HEK293 (cell line): ENCODE measurements around the gene KCNAB1.

Source experiments
- REPIN1 ChIP-seq: fragments of 450-650 bp; formaldehyde crosslinking; IDR thresholded peaks from 2 replicates; pipeline ENCODE4 v1.5.1; 2017; ENCODE audit warnings: missing biosample characterization, missing genetic modification characterization, low read depth
- SETDB1 ChIP-seq: IDR thresholded peaks from one replicate; pipeline ENCODE4 v1.6.1; 2017; ENCODE audit warnings: mild to moderate bottlenecking, low read length, moderate library complexity, mixed read lengths; ENCODE audit not compliant: insufficient read length
- YY1 ChIP-seq: fragments of 450-650 bp; formaldehyde crosslinking; IDR thresholded peaks from 2 replicates; pipeline ENCODE4 v1.5.1; 2018; ENCODE audit warnings: missing biosample characterization, missing genetic modification characterization
- ZNF274 ChIP-seq, 2 experiments: fragments of 200-500 bp in 1 of 2; fragments of 450-650 bp in 1 of 2; sonication (Bioruptor generic) in 1 of 2; formaldehyde crosslinking in 1 of 2; IDR thresholded peaks; 2 replicates each; pipeline versions ENCODE4 v1.5.1 to v1.6.1; 2014 to 2016; ENCODE audit warnings: borderline replicate concordance in 1 of 2, inconsistent platforms in 1 of 2, low read length in 1 of 2, missing biosample characterization in 1 of 2, missing genetic modification characterization in 1 of 2
- ZNF335 ChIP-seq: fragments of 450-650 bp; formaldehyde crosslinking; conservative IDR thresholded peaks from 2 replicates; pipeline ENCODE4 v1.5.1; 2016; ENCODE audit warnings: missing biosample characterization, missing genetic modification characterization
- TF ChIP-seq, protein P1 (sequence below): fragments of 450-650 bp; formaldehyde crosslinking; IDR thresholded peaks from 2 replicates; pipeline ENCODE4 v1.5.1; 2016; ENCODE audit warnings: missing biosample characterization, missing genetic modification characterization
- TF ChIP-seq, protein P2 (sequence below): fragments of 450-650 bp; formaldehyde crosslinking; IDR thresholded peaks from 2 replicates; pipeline ENCODE4 v1.5.1; 2016; ENCODE audit warnings: missing biosample characterization, missing genetic modification characterization

DNA sequence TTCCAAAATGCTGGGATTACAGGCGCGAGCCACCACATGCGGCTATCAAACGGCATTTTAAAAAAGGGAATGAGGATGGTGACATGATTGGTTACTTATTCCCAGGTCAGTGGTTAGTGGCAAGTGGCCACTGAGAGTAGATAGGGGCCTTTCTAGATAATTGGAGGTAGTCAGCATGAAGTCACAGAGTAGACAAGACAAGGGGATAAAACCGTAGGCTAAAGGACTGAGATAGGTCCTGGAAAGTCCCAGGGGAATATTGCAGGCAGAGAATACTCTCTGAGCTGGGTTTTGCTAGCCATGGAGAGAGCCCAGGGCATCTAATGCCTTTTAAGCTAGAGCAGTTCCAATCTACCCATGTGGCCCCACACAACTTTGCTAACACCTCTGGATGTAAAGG lies 52.2 kb downstream of the KCNAB1 start:
- no peak for TF ChIP-seq ZNF274 (IDR thresholded peaks at IDR 0.05; ENCODE audit: low read length)
- no peak for TF ChIP-seq ZNF274 (tag by site-specific recombination; IDR thresholded peaks at IDR 0.05; ENCODE audit: borderline replicate concordance)
- TF ChIP-seq REPIN1 (tag by site-specific recombination) = no peak
- TF ChIP-seq, protein P1, sequence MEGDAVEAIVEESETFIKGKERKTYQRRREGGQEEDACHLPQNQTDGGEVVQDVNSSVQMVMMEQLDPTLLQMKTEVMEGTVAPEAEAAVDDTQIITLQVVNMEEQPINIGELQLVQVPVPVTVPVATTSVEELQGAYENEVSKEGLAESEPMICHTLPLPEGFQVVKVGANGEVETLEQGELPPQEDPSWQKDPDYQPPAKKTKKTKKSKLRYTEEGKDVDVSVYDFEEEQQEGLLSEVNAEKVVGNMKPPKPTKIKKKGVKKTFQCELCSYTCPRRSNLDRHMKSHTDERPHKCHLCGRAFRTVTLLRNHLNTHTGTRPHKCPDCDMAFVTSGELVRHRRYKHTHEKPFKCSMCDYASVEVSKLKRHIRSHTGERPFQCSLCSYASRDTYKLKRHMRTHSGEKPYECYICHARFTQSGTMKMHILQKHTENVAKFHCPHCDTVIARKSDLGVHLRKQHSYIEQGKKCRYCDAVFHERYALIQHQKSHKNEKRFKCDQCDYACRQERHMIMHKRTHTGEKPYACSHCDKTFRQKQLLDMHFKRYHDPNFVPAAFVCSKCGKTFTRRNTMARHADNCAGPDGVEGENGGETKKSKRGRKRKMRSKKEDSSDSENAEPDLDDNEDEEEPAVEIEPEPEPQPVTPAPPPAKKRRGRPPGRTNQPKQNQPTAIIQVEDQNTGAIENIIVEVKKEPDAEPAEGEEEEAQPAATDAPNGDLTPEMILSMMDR (tag by site-specific recombination) = no peak
- TF ChIP-seq YY1 (tag by site-specific recombination) = no peak
- no peak for TF ChIP-seq ZNF335 (tag by site-specific recombination)
- TF ChIP-seq SETDB1 = no peak
- TF ChIP-seq, protein P2, sequence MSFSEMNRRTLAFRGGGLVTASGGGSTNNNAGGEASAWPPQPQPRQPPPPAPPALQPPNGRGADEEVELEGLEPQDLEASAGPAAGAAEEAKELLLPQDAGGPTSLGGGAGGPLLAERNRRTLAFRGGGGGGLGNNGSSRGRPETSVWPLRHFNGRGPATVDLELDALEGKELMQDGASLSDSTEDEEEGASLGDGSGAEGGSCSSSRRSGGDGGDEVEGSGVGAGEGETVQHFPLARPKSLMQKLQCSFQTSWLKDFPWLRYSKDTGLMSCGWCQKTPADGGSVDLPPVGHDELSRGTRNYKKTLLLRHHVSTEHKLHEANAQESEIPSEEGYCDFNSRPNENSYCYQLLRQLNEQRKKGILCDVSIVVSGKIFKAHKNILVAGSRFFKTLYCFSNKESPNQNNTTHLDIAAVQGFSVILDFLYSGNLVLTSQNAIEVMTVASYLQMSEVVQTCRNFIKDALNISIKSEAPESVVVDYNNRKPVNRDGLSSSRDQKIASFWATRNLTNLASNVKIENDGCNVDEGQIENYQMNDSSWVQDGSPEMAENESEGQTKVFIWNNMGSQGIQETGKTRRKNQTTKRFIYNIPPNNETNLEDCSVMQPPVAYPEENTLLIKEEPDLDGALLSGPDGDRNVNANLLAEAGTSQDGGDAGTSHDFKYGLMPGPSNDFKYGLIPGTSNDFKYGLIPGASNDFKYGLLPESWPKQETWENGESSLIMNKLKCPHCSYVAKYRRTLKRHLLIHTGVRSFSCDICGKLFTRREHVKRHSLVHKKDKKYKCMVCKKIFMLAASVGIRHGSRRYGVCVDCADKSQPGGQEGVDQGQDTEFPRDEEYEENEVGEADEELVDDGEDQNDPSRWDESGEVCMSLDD (tag by site-specific recombination) = no peak
